Measurements from ENCODE around the gene OR2M3. TPM values are rescaled to one million over a fixed set of nuclear protein-coding genes. Genes with fewer than 3 reads are reported as not detected.

Gene OR2M3, protein sequence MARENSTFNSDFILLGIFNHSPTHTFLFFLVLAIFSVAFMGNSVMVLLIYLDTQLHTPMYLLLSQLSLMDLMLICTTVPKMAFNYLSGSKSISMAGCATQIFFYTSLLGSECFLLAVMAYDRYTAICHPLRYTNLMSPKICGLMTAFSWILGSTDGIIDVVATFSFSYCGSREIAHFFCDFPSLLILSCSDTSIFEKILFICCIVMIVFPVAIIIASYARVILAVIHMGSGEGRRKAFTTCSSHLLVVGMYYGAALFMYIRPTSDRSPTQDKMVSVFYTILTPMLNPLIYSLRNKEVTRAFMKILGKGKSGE
- total RNA-seq (2022; extraction: Qiagen RNA extraction), result not detected in 5 replicates

GRCh38 chr1:248196965-248197364, at the start of gene OR2M3:
Gene OR2M3 (plus strand): TSS chr1:248197265. CDS start chr1:248203068, 5,803 bp downstream.

DNA sequence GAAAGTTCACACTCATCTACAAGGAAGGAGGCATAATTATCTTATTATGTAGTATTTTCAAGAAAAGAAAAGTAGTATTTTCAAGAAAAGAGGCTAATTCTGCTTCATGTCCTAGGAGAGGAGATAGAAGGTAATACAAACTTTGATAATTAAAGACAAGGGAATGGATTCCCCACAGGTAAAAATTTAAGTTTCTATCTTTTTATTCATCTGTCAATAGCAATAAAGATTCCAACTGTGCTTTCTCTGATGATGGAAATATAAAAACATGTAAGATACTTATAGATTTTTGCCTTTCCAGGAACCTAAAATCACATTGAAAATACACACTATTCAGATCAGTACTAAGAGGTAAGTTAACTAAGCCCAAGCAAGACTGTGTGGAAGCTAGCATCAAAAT, 22.5 kb upstream of the OR2M3 start, which contains the start of gene OR2M2:
TSS of gene OR2M2 (plus strand) at position 301 of the 400 bp plus-strand sequence. CDS start 5,165 bp downstream, outside the sequence.

GRCh38 chr1:248231117-248231516, 34.1 kb downstream of the OR2M3 start, which contains the start of gene OR2M4:
Gene OR2M4 (plus strand): TSS chr1:248231417. CDS start chr1:248238929, 7,512 bp downstream.

Other genes with a start within 250 kb of the OR2M3 start
- not detected in 5 replicates for gene OR2L8, start 248.4 kb upstream of the OR2M3 start, total RNA-seq (2022; extraction: Qiagen RNA extraction)
- not detected in 5 replicates for gene OR2AK2, start 232.0 kb upstream of the OR2M3 start, total RNA-seq (2022; extraction: Qiagen RNA extraction)
- not detected in 5 replicates for gene OR2L5, start 183.6 kb upstream of the OR2M3 start, total RNA-seq (2022; extraction: Qiagen RNA extraction)
- gene OR2L2, start 167.2 kb upstream of the OR2M3 start, total RNA-seq (2022; extraction: Qiagen RNA extraction), result not detected in 5 replicates
- not detected in 5 replicates for gene OR2L3, start 150.4 kb upstream of the OR2M3 start, total RNA-seq (2022; extraction: Qiagen RNA extraction)
- gene OR2L13, start 102.1 kb upstream of the OR2M3 start, total RNA-seq (2022; extraction: Qiagen RNA extraction), result not detected in 5 replicates
- not detected in 5 replicates for gene OR2M5, start 52.1 kb upstream of the OR2M3 start, total RNA-seq (2022; extraction: Qiagen RNA extraction)
- not detected in 5 replicates for gene OR2M2, start 22.4 kb upstream of the OR2M3 start, total RNA-seq (2022; extraction: Qiagen RNA extraction)
- not detected in 5 replicates for gene OR2M4, start 34.2 kb downstream of the OR2M3 start, total RNA-seq (2022; extraction: Qiagen RNA extraction)
- not detected in 5 replicates for gene OR2T33, start 80.7 kb downstream of the OR2M3 start, total RNA-seq (2022; extraction: Qiagen RNA extraction)
- not detected in 5 replicates for gene OR2T12, start 106.2 kb downstream of the OR2M3 start, total RNA-seq (2022; extraction: Qiagen RNA extraction)
- not detected in 5 replicates for gene OR2M7, start 127.3 kb downstream of the OR2M3 start, total RNA-seq (2022; extraction: Qiagen RNA extraction)
- gene OR14C36, start 151.5 kb downstream of the OR2M3 start, total RNA-seq (2022; extraction: Qiagen RNA extraction), result not detected in 5 replicates
- not detected in 5 replicates for gene OR2T4, start 164.4 kb downstream of the OR2M3 start, total RNA-seq (2022; extraction: Qiagen RNA extraction)
- not detected in 5 replicates for gene OR2T6, start 178.5 kb downstream of the OR2M3 start, total RNA-seq (2022; extraction: Qiagen RNA extraction)
- not detected in 5 replicates for gene OR2T1, start 205.8 kb downstream of the OR2M3 start, total RNA-seq (2022; extraction: Qiagen RNA extraction)
- gene OR2T2, start 248.4 kb downstream of the OR2M3 start, total RNA-seq (2022; extraction: Qiagen RNA extraction), result not detected in 5 replicates

Data from A549 treated with Mapracorat at 1 μM for 4 hours (cell line).